HepG2 (cell line): ENCODE data around the gene DNAAF8. TPM values are rescaled to one million over a fixed set of nuclear protein-coding genes. Genes with fewer than 3 reads are reported as not detected.

Experiments used
- ATAC-seq: fragments of 200-7000 bp; cut with Tn5 transposase; 3 replicates; pipeline ENCODE4 v1.9.1; 2020; ENCODE audit warnings: mild to moderate bottlenecking, moderate library complexity
- BruUV-seq: library from RNA; stranded (reverse); fragments of 400-500 nt; replicated peaks from 2 replicates; lab custom pipeline; 2021; lab: Mats Ljungman, UMichigan
- CTCF ChIA-PET: fragments of 300-600 bp; formaldehyde crosslinking; extraction: SDS; loops from one replicate; lab custom pipeline; 2021; ENCODE audit warnings: low total read pairs, inconsistent platforms, low intra/inter-chr PET ratio; lab: Yijun Ruan, JAX
- POLR2A ChIA-PET: fragments of 350-600 bp; sonication (Branson Sonifier 250); formaldehyde crosslinking; loops from one replicate; lab custom pipeline; 2020; ENCODE audit warnings: antibody characterized with exemption, inconsistent platforms; lab: Yijun Ruan, JAX
- DNase-seq: peaks from one replicate; pipeline ENCODE4 v3.0.0-alpha.2; 2015; ENCODE audit warnings: low spot score
- FAIRE-seq: peaks from 3 replicates; lab custom pipeline; 2011; peaks lifted over from hg19 to GRCh38; lab: Jason Lieb, UNC
- H2AFZ ChIP-seq: one replicate; pipeline ENCODE4 v1.6.1; 2011; ENCODE audit warnings: low read length, inconsistent platforms
- H3K27ac ChIP-seq: fragments of 300-600 bp; 3 replicates; pipeline ENCODE4 v1.8.0; 2011; ENCODE audit warnings: mixed run types, mild to moderate bottlenecking, mixed read lengths, low read length, inconsistent platforms; ENCODE audit not compliant: insufficient read depth; ENCODE audit errors: extremely low read length
- H3K27me3 ChIP-seq, 2 experiments: fragments of 200-600 bp in 1 of 2; 2 replicates in 1 of 2; 3 replicates in 1 of 2; pipeline versions ENCODE4 v1.6.0 to v1.8.0; 2011; ENCODE audit warnings: low read length in 2 of 2, mild to moderate bottlenecking in 2 of 2, moderate library complexity in 2 of 2, inconsistent platforms in 1 of 2; ENCODE audit not compliant: insufficient read depth in 2 of 2, control insufficient read depth in 1 of 2
- H3K36me3 ChIP-seq, 2 experiments: fragments of 200-600 bp in 1 of 2; replicated peaks in 1 of 2; 2 replicates in 1 of 2; 3 replicates in 1 of 2; pipeline versions ENCODE4 v1.5.1 to v1.8.0; 2011; ENCODE audit warnings: low read length in 2 of 2, inconsistent platforms in 1 of 2; ENCODE audit not compliant: insufficient read depth in 2 of 2, control insufficient read depth in 1 of 2
- H3K4me1 ChIP-seq: 2 replicates; pipeline ENCODE4 v1.5.1; 2012; ENCODE audit warnings: low read length, inconsistent platforms; ENCODE audit not compliant: insufficient read depth
- H3K4me2 ChIP-seq: 2 replicates; pipeline ENCODE4 v1.6.0; 2011; ENCODE audit warnings: low read depth, low read length, inconsistent platforms
- H3K4me3 ChIP-seq, 3 experiments: fragments of 200-600 bp in 1 of 3; sonication (generic), shearing (Covaris generic) in 1 of 3; replicated peaks in 1 of 3; 2 replicates each; pipeline ENCODE4 v1.5.1; 2011 to 2016; ENCODE audit warnings: low read length in 3 of 3, inconsistent platforms in 2 of 3, low read depth in 2 of 3, mild to moderate bottlenecking in 2 of 3, control low read depth in 1 of 3, mixed read lengths in 1 of 3; ENCODE audit not compliant: insufficient read depth in 1 of 3
- H3K79me2 ChIP-seq: one replicate; pipeline ENCODE4 v1.6.1; 2011; ENCODE audit warnings: low read length, inconsistent platforms; ENCODE audit not compliant: insufficient read depth
- H3K9ac ChIP-seq: 2 replicates; pipeline ENCODE4 v1.6.0; 2011; ENCODE audit warnings: mild to moderate bottlenecking, low read depth, low read length, inconsistent platforms; ENCODE audit not compliant: insufficient read depth
- H3K9me3 ChIP-seq: 2 replicates; pipeline ENCODE4 v1.5.1; 2012; ENCODE audit warnings: mild to moderate bottlenecking, low read length
- H4K20me1 ChIP-seq: 2 replicates; pipeline ENCODE4 v1.6.0; 2011; ENCODE audit warnings: inconsistent platforms, mild to moderate bottlenecking, low read length, moderate library complexity; ENCODE audit not compliant: insufficient read depth
- AGO2 ChIP-seq: fragments of 200-400 bp; formaldehyde crosslinking; optimal IDR thresholded peaks from 2 replicates; pipeline ENCODE3; 2017; ENCODE audit warnings: mild to moderate bottlenecking, low read depth, low read length, moderate library complexity
- CREB1 ChIP-seq, 2 experiments: fragments of 450-650 bp in 1 of 2; IDR thresholded peaks; 2 replicates each; pipeline ENCODE4 v1.6.1; 2016 to 2017; ENCODE audit warnings: control low read depth in 1 of 2, mild to moderate bottlenecking in 1 of 2, missing compliant biosample characterization in 1 of 2, missing genetic modification characterization in 1 of 2
- FOSL2 ChIP-seq: sonication (generic); formaldehyde crosslinking; IDR thresholded peaks from 2 replicates; pipeline ENCODE4 v1.4.0; 2020; ENCODE audit warnings: missing genetic modification reagents
- HOXA5 ChIP-seq: sonication (generic); formaldehyde crosslinking; IDR thresholded peaks from 2 replicates; pipeline ENCODE4 v1.4.0; 2020; ENCODE audit warnings: missing genetic modification reagents
- RXRB ChIP-seq: IDR thresholded peaks from 2 replicates; pipeline ENCODE4 v1.6.1; 2016; ENCODE audit warnings: borderline replicate concordance, missing genetic modification reagents, missing compliant biosample characterization
- THAP11 ChIP-seq: IDR thresholded peaks from 2 replicates; pipeline ENCODE4 v1.6.1; 2016; ENCODE audit warnings: missing biosample characterization, missing genetic modification reagents
- ZBTB21 ChIP-seq: sonication (generic); formaldehyde crosslinking; IDR thresholded peaks from 2 replicates; pipeline ENCODE4 v1.4.0; 2020; ENCODE audit warnings: missing genetic modification reagents
- ZBTB40 ChIP-seq, 2 experiments: fragments of 450-650 bp in 1 of 2; sonication (generic) in 1 of 2; formaldehyde crosslinking in 1 of 2; IDR thresholded peaks; 2 replicates each; pipeline versions ENCODE4 v1.6.1 to v1.8.0; 2016 to 2022; ENCODE audit warnings: antibody characterized with exemption in 1 of 2, mild to moderate bottlenecking in 1 of 2, missing genetic modification reagents in 1 of 2
- ZFP82 ChIP-seq: sonication (generic); formaldehyde crosslinking; IDR thresholded peaks from 2 replicates; pipeline ENCODE4 v1.5.1; 2020; ENCODE audit warnings: mild to moderate bottlenecking, missing genetic modification reagents, borderline replicate concordance
- ZMAT3 ChIP-seq: sonication (generic); formaldehyde crosslinking; conservative IDR thresholded peaks from 2 replicates; pipeline ENCODE4 v1.7.0; 2021; ENCODE audit warnings: missing genetic modification reagents
- ZNF138 ChIP-seq: sonication (generic); formaldehyde crosslinking; IDR thresholded peaks from 2 replicates; pipeline ENCODE4 v1.5.0; 2020; ENCODE audit warnings: mild to moderate bottlenecking, low read depth, missing genetic modification reagents
- ZNF350 ChIP-seq: sonication (generic); formaldehyde crosslinking; IDR thresholded peaks from 2 replicates; pipeline ENCODE4 v1.4.0; 2020; ENCODE audit warnings: mild to moderate bottlenecking, low read depth, missing genetic modification reagents, borderline replicate concordance
- ZNF850 ChIP-seq: sonication (generic); formaldehyde crosslinking; conservative IDR thresholded peaks from 2 replicates; pipeline ENCODE4 v1.9.0; 2021; ENCODE audit warnings: mild to moderate bottlenecking, missing genetic modification reagents
- WGBS: methylation state at CpG from one replicate; pipeline ENCODE4 v1.1.6; 2017; ENCODE audit warnings: low lambda C conversion rate; 5-methylcytosine and 5-hydroxymethylcytosine counted together
- in situ Hi-C: cut with HindIII; loops from 2 replicates; pipeline ENCODE4 v1.10.0; 2017; ENCODE audit warnings: low pct_unique_long_range_greater_than_20kb; ENCODE audit not compliant: extremely low pct_ligation_motif_present
- intact Hi-C: fragments of 100-400 bp; cut with micrococcal nuclease; formaldehyde crosslinking; loops from one replicate; pipeline ENCODE4 v1.10.0; 2022; ENCODE audit not compliant: unreplicated experiment
- polyA plus RNA-seq, 8 experiments: library from polyadenylated mRNA; depleted of rRNA in 3 of 8; stranded (reverse) in 7 of 8; unstranded in 1 of 8; fragments of >200 nt; fragmentation: Illumina TruSeq in 4 of 8; extraction: Trizol in 4 of 8; gene quantifications; 2 replicates each; pipeline versions ENCODE4 v1.2.1 to v1.2.3, GENCODE V29; 2011 to 2016; ENCODE audit warnings: low read depth in 4 of 8, missing spikeins in 1 of 8, mixed read lengths in 1 of 8; ENCODE audit not compliant: insufficient read depth in 1 of 8
- total RNA-seq, 5 experiments: library from RNA; depleted of rRNA; stranded (reverse); fragments of >200 nt; fragmentation: Illumina TruSeq; extraction: Trizol; gene quantifications; 2 replicates each; pipeline ENCODE4 v1.2.3, GENCODE V29; 2016; ENCODE audit warnings: low read depth in 1 of 5

Gene DNAAF8
- total and polyA plus RNA-seq, 2 of the 13 experiments (the other 11 are each of a cell fraction or from before 2014, with no cell fraction given), result 0.44 TPM; not detected in 1

GRCh38 chr16:4780235-4780634, 45.9 kb downstream of the DNAAF8 start:
- TF ChIP-seq CREB1 (IDR thresholded peaks at IDR 0.05), result 0 out of 2 replicates have a peak, but pooled peaks have one; percentile 38
- TF ChIP-seq CREB1 (CRISPR knock-in tag; IDR thresholded peaks at IDR 0.05), result 0 out of 2 replicates have a peak, but pooled peaks have one; percentile 37
- TF ChIP-seq ZNF350 (CRISPR knock-in tag), result no peak
- TF ChIP-seq FOSL2 (CRISPR knock-in tag), result peak; percentile 63
- no peak for TF ChIP-seq ZFP82 (CRISPR knock-in tag)
- TF ChIP-seq ZNF850, result no peak
- TF ChIP-seq THAP11 (CRISPR knock-in tag), result 0 out of 2 replicates have a peak, but pooled peaks have one; percentile 18
- TF ChIP-seq AGO2, result no peak
- no peak for TF ChIP-seq HOXA5 (CRISPR knock-in tag)
- no peak for TF ChIP-seq ZMAT3 (CRISPR knock-in tag)
- TF ChIP-seq ZBTB21, result peak; percentile 76
- TF ChIP-seq ZBTB40 (IDR thresholded peaks at IDR 0.05), result peak; percentile 92
- TF ChIP-seq ZBTB40 (CRISPR knock-in tag; IDR thresholded peaks at IDR 0.05), result peak; percentile 98
- TF ChIP-seq RXRB (CRISPR knock-in tag), result no peak
- no peak for TF ChIP-seq ZNF138
- ATAC-seq, result no peak
- Histone ChIP-seq H3K9me3 (no peaks in the 10 kb centered on the region), H3K27ac (no peak overlapping the region), H3K79me2 (no peaks in the 10 kb centered on the region), H3K4me1 (peaks cover 61% of the 10 kb centered on the region), H3K4me3 (no peak overlapping the region), H2AFZ (no peak overlapping the region), H4K20me1 (no peaks in the 10 kb centered on the region), H3K9ac (no peak overlapping the region), H3K36me3 (no peaks in the 10 kb centered on the region), H3K4me2 (no peak overlapping the region), H3K27me3 (no peaks in the 10 kb centered on the region)
- POLR2A ChIA-PET, result interaction anchor here (1.3 kb wide), 1 partner anchor 11 kb away, joined by 5 read pairs; no protein-coding TSS in a partner anchor
- FAIRE-seq, result no peak
- CTCF ChIA-PET, result no interaction called here
- in situ Hi-C loops (no loop called here), intact Hi-C loops (no loop called here)
- no TSS peak for BruUV-seq
- 7% methylated on average over 3 of the region's 4 CpGs for WGBS
- no peak for DNase-seq
